HG02623 (cell line): Measurements from ENCODE around the gene SEC14L5.
"Not testable (repeated sequence)": the region's sequence is repeated elsewhere in the genome, so short reads cannot be mapped to it uniquely, and the experiment has no call there.

Experiments used
- ATAC-seq: cut with Tn5 transposase; IDR thresholded peaks from one replicate; pipeline ENCODE4 v1.9.1; 2021; ENCODE audit warnings: moderate library complexity; ENCODE audit not compliant: unreplicated experiment

SEC14L5 gene

DNA sequence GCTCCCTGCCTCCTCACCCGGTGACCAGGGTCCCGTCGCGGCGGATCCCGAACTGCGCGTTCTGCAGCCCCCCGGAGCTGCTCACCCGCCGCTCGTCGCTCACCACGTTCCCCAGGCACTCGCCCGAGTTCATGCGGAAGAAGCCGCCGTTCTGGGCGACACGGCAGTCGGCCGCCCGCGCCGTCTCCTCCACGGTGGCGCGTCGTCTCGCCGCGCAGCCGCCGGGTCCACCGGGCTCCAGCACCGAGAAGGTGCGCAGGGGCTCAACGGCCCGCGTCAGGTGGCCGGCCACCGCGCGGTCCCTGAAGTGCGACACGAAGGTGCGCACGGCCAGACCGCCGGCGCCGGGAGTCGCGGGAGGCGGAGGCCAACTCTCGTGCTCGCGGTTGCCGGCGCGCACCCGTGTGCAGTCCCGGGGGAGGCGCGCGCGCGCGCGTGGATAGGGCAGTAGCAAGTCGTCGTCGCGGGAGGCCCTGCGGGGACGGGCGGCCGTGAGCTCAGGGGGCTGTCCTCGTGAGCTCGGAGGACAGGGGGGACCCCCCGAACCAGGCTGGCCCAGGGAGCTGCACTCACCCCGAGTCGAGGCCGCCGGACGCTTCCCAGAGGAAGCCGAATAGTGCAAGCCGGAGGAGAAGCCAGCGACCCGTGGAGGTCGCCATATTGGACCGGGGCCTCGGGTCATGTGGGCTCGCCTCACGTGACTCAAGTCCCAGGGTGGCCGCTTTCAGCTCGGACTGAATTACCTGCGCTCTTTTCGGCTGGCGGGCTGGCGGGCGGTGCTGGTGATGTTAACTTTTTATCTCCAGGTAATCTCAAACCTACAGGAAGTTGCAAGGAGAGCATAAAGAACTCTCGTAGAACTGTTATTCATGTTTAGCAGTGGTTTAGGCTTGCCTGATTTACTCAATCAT, 75.4 kb downstream of the SEC14L5 start, which contains the start of gene NAGPA:
NAGPA (minus strand) TSS at position 680 of the 911 bp plus-strand sequence; CDS start at position 659, 21 bp downstream.
- peak; percentile 81 for ATAC-seq

- no peak for ATAC-seq
Observed at GRCh38 chr16:5034167-5034523, 76.0 kb downstream of the SEC14L5 start.

- no peak for ATAC-seq
Observed at GRCh38 chr16:5035909-5036227, 77.7 kb downstream of the SEC14L5 start.

DNA sequence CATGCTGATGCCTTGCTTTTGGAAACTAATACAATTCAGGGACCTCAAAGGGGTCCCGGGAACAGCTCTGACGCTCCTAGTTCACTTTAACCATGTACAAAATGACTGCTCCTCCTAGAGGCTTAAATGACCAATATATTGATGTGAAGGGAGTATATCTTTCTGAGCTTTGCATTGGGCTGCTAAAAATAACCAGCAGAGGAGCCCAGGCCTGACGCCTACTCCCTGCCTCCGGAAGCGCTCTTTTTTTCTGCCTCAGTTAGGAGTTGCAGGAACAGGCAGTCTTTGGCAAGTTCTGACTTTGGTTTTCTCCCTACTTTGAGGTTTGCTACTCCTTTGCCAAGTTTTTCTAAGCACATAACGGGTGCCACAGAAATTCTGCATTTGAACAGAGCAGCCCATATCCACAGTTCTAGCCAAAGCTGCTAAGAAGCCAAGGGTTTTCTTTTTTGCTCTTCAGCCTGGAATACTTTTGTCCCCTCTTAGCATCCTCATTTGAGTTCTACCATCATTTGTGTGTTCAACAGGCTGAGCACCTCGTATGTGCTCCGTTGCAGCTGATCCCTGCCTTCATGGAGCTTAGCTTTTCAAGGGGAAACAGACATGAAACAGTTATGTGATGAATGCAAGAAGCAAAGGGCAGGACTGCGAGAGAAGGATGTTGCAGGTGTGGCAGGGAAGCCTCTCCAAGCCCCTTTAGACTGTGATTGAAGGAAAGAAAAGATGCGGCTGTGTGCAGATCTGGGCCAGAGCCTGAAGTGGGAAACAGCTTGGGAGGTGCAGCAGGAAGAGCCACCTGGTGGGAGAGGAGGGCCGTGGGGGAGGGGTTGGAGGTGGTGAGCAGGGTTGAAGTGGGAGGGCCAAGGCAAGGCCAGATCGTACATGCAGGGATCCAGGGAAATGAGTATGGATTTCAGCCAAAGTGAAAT, 78.4 kb downstream of the SEC14L5 start:
- no peak for ATAC-seq

- no peak for ATAC-seq
Observed at GRCh38 chr16:5040451-5040850, 82.3 kb downstream of the SEC14L5 start.

- ATAC-seq, result no peak
Observed at GRCh38 chr16:5041600-5042133, 83.5 kb downstream of the SEC14L5 start.

- no peak for ATAC-seq
Observed at GRCh38 chr16:5042574-5043171, 84.5 kb downstream of the SEC14L5 start.

DNA sequence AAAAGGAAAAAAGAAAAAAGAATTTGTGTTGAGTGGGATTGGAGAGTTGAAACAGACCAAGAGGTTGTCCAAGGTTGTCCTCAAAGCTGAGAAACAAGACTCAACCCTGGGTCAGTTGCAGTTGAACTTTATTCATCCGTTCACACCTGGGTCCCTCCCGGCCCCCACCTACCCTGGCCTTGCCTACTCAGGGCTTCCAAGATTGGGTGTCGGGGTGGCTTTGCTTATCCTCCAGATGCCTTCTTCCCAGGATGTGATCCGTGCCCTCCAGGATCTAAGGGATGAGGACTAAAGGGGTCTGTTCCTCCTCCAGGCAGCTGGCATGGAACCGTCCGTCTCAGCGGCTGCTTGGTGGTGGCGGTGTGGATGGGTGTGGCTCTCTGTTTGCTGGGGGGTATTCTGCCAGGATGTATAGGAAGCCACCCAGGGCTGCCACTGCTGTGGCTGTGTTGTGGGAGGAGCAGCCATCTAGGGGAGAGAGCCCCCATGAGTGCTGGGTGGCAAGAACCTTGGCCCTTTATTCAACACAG, 85.9 kb downstream of the SEC14L5 start:
- no peak for ATAC-seq

DNA sequence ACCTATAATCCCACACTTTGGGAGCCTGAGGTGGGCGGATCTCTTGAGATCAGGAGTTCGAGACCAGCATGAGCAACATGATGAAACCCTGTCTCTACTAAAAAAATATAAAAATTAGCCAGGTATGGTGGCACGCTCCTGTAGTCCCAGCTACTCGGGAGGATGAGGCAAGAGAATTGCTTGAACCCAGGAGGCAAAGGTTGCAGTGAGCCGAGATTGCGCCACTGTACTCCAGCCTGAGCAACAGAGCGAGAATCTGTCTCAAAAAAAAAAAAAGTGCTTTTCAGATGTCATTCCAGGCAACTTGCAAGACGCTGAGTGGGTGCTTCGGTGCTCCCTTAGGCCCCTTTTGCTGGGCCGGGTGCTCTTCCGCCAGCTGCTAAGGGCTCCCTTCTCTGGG, 86.5 kb downstream of the SEC14L5 start:
- ATAC-seq, result not testable (repeated sequence)

DNA sequence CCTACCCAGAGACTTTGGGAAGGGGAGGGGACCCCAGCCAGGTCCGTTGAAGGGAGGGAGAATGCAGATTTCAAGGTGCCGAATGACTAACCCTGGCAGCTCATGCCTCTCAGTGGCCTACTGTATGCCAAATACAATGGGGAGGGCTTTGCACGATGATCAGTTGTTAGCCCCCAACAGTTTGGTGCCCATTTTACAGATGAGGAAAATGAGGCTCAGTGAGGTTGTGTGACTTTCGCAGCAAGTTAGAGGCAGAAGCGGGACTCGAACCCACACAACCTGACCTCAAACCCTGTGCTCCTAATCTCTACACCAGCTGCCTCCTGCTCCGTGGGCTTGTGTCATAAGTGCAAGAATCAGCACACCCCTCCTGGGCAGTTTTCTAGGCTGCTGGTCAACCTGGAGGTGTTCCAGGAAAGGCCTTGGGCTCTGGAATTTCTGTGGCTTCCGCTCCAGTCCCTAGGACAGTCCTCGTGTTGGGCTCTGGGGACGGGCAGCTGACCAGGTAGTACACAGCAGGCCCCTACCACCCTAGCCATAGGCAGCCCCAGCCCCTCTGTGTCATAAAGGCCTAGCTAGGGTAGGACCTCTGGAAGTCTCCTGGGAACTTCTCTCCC, 87.5 kb downstream of the SEC14L5 start:
- no peak for ATAC-seq

DNA sequence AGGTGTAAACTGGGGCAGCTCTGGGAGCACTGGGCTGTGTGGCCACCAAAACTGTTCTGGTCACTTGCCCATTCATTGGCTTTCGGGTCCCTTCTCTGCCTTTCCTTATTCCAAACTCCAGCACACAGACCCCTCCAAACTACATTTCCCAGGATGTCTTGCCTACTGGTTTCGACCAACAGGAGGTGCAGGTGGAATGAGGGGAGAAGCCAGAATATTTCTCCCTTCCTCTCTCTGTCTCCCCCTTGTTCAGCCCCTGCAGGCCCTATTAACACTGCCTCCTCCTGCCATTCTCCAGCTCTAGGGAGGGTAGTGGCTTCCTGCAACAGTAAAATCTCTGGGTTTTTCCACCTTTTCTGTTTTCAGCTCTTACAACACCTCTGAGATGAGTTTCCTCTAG, 88.8 kb downstream of the SEC14L5 start:
- ATAC-seq, result no peak

DNA sequence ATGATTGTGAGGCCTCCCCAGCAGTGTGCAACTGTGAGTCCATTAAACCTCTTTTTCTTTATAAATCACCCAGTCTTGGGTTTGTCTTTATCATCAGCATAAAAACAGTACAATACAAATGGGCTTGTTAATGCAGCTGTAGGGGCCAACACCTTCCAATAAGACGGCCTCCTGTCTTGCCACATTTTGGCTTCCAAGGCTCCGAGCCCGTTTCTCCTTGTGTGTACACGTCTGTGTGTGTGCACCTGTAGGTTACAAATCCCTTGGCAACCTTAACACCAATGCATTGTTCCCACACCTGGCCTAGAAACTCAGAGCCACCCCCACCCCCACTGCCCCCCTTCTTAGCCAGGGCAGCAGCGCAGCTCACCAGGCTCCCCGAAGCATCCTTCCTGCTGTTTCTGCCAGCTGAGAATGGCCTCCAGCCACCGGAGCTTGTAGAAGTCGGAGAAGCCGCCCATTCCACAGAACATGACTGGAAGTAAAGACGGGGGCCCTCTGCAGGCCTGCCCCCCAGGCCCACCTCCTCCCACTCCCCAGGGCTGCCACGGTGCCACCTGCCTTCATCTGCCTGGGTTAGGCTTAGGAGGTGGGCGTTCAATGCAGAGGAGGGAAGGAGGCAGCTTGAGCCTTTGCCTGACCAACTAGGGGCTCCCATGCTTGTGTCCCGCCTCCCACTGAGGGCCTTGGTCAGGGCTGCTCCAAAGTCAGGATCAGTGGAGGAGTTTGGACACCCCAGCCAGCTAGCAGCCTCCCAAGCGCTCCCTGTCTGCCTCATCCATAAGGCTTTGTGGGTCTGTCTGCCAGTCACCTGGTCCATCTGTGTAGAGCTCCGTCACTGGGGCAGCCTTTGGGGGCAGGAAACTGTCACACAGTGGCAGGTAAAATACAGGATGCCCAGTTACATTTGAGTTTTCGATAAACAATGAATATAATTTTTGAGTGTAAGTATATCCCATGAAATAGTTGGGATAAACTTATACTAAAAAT, 97.0 kb downstream of the SEC14L5 start:
- no peak for ATAC-seq

GRCh38 chr16:5056352-5056751, 98.2 kb downstream of the SEC14L5 start:
- ATAC-seq, result no peak

DNA sequence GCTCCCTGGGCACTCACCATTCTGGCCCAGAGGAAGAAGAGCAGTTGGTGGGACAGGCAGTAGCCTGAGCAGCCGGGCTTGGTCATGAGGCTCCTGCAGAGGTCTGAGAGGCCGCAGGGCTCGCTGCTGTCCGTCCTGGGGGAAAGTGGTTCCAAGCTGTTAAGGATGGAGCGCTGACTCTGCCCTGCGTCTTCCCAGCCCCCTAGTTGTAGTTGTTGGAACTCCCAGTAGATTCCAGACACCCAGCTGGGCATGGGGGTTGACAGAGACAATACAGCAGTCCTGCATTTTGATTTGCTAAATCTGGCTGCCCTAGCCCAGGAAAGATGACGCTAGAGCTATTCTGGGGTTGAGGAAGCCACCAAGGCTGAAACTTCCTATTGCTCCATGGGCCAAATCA, 100.3 kb downstream of the SEC14L5 start:
- ATAC-seq, result no peak

DNA sequence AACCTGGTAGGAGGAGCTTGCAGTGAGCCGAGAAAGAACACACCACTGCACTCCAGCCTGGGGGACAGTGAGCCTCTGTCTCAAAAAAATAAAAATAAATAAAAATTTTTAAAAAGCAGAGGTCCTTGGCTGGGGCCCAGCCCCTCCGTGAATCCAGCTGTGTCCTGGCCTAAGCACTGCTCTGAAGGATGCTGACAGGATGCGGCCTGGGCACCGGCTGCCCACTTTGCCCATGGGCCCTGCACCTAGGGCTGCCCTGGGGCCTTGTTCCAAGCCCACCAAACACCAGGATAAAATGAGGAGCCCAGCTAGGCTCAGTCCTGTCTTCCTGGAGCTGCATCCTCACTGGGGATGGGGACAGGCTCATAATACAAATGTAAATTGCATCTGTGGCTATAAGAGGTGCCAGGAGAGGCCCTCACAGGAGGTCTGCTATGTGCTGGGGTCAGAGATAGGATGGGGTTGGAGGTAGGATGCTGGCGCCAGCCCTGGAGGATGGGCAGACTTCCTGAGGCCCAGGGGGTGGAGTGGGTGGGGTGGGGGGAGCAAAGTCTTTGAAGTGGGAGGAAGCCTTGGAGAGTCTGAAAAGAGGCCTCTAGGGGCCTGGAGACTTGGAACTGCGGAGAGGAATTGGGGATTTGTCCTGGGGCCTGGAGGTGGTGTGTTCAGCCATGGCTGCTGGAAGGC, 101.4 kb downstream of the SEC14L5 start:
- no peak for ATAC-seq

DNA sequence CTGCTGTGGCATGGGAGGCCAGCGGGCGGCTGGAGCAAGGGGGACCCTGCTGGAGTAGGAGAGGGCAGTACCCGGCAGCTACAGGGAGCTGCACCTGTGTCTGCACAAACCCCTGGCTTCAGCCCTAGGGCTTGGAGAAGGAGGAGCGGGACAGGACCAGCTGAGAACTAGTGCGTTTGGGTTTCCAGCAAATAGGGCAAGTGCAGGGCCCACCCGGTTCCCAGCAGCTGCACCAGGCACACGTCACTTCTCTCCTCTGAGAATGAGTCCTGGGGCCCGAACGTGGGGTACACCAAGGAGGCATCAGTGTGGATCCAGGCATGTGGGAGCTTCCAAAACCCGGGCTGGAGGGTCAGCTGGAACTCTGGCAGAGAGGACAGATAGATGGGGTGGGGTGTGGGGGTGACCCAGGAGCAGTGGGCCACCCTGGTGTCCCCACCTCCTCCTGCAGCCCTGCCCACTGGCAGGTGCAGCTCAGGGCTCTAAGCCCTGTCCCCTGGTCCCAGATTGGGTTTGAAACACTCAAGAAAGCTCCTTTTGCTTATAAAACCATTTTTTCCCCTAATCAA, 102.0 kb downstream of the SEC14L5 start:
- ATAC-seq, result no peak

DNA sequence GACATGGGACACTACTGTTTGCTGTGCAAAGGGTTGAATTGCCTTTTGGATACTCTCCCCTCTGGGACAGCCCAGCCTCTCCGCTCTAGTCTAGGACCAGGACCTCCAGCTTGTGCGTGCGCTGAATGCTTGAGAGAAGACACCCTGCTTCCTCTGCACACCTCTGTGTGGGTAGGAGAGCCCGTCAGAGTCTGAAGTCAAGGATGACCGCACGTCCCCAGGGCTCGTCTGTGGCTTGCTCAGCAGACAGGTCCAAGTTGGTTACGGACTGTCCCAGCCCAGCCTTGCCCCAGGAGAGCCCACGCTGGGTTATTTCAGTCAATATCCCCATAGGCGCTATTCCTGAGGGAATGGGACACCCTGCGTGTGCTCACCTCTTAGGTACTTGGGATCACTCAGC, 103.9 kb downstream of the SEC14L5 start:
- no peak for ATAC-seq
